Endothelial cell of umbilical vein (primary cell): ENCODE measurements around the gene CDKN1C. TPM values are rescaled to one million over a fixed set of nuclear protein-coding genes. Genes with fewer than 3 reads are reported as not detected.

ENCODE experiments used
- BruUV-seq: library from RNA; stranded (reverse); fragments of 400-500 nt; replicated peaks from 2 replicates; lab custom pipeline; 2021; lab: Mats Ljungman, UMichigan
- CTCF ChIA-PET: fragments of 300-600, 350-600 bp; sonication (Branson Sonifier 250); formaldehyde crosslinking; loops from one replicate; lab custom pipeline; 2021; ENCODE audit warnings: antibody characterized with exemption, inconsistent platforms; lab: Charles Lee
- POLR2A ChIA-PET: fragments of 300-600, 350-600 bp; sonication (Branson Sonifier 250); formaldehyde crosslinking; loops from one replicate; lab custom pipeline; 2021; ENCODE audit warnings: antibody characterized with exemption, inconsistent platforms; lab: Charles Lee
- DNase-seq: peaks from one replicate; pipeline ENCODE4 v3.0.0-alpha.2; 2011; ENCODE audit warnings: low read depth, low spot score
- FAIRE-seq: peaks from 2 replicates; lab custom pipeline; 2011; peaks lifted over from hg19 to GRCh38; lab: Jason Lieb, UNC
- H2AFZ ChIP-seq: 2 replicates; pipeline ENCODE4 v1.6.0; 2012; ENCODE audit warnings: low read depth, low read length, control low read depth, inconsistent platforms
- H3K27ac ChIP-seq: 2 replicates; pipeline ENCODE4 v1.5.1; 2011; ENCODE audit warnings: low read depth, mild to moderate bottlenecking, control low read depth, low read length, moderate library complexity; ENCODE audit not compliant: insufficient read depth
- H3K27me3 ChIP-seq, 2 experiments: 2 replicates each; pipeline versions ENCODE4 v1.6.0 to v1.6.1; 2011; ENCODE audit warnings: low read length in 2 of 2, mixed read lengths in 1 of 2; ENCODE audit not compliant: control insufficient read depth in 2 of 2, insufficient read depth in 2 of 2
- H3K36me3 ChIP-seq, 2 experiments: 2 replicates in 1 of 2; 3 replicates in 1 of 2; pipeline ENCODE4 v1.5.1; 2011; ENCODE audit warnings: low read length in 2 of 2, mild to moderate bottlenecking in 1 of 2, moderate library complexity in 1 of 2; ENCODE audit not compliant: control insufficient read depth in 2 of 2, insufficient read depth in 2 of 2; ENCODE audit errors: extremely low read depth in 1 of 2
- H3K4me1 ChIP-seq: 3 replicates; pipeline ENCODE4 v1.5.1; 2011; ENCODE audit warnings: mild to moderate bottlenecking, low read length; ENCODE audit not compliant: control insufficient read depth, insufficient read depth; ENCODE audit errors: extremely low read depth
- H3K4me2 ChIP-seq: 2 replicates; pipeline ENCODE4 v1.6.1; 2011; ENCODE audit warnings: low read length, control low read depth, mixed read lengths; ENCODE audit not compliant: insufficient read depth
- H3K4me3 ChIP-seq, 3 experiments: fragments of 200-600 bp in 1 of 3; sonication (generic), shearing (Covaris generic) in 1 of 3; replicated peaks in 1 of 3; 2 replicates each; pipeline ENCODE4 v1.5.1; 2011 to 2016; ENCODE audit warnings: control low read depth in 3 of 3, low read length in 3 of 3, mild to moderate bottlenecking in 2 of 3, inconsistent platforms in 1 of 3, low read depth in 1 of 3, moderate library complexity in 1 of 3; ENCODE audit not compliant: insufficient read depth in 1 of 3
- H3K79me2 ChIP-seq: 2 replicates; pipeline ENCODE4 v1.6.0; 2012; ENCODE audit warnings: low read length, inconsistent platforms; ENCODE audit not compliant: control insufficient read depth, insufficient read depth
- H3K9ac ChIP-seq: replicated peaks from 2 replicates; pipeline ENCODE3; 2011; ENCODE audit warnings: low read length, control low read depth; ENCODE audit not compliant: insufficient read depth; ENCODE audit errors: extremely low read depth
- H3K9me1 ChIP-seq: replicated peaks from 3 replicates; pipeline ENCODE4 v1.6.0; 2011; ENCODE audit warnings: mild to moderate bottlenecking, low read length; ENCODE audit not compliant: control insufficient read depth, insufficient read depth; ENCODE audit errors: extremely low read depth
- H3K9me3 ChIP-seq: replicated peaks from 2 replicates; pipeline ENCODE4 v1.5.1; 2012; ENCODE audit warnings: low read length, inconsistent platforms; ENCODE audit not compliant: control insufficient read depth, insufficient read depth
- H4K20me1 ChIP-seq: replicated peaks from 2 replicates; pipeline ENCODE3; 2011; ENCODE audit warnings: mild to moderate bottlenecking, low read length; ENCODE audit not compliant: control insufficient read depth, insufficient read depth; ENCODE audit errors: extremely low read depth
- EZH2 ChIP-seq: IDR thresholded peaks from 2 replicates; pipeline ENCODE4 v1.6.1; 2012; ENCODE audit warnings: borderline replicate concordance, low read depth, mild to moderate bottlenecking, moderate library complexity, low read length, inconsistent platforms; ENCODE audit not compliant: severe bottlenecking
- FOS ChIP-seq: IDR thresholded peaks from 2 replicates; pipeline ENCODE4 v1.6.1; 2011; ENCODE audit warnings: mild to moderate bottlenecking, low read length, moderate library complexity, borderline replicate concordance; ENCODE audit not compliant: insufficient read depth
- GATA2 ChIP-seq: IDR thresholded peaks from 2 replicates; pipeline ENCODE4 v1.7.0; 2011; ENCODE audit warnings: low read depth, mild to moderate bottlenecking, moderate library complexity, mixed read lengths, low read length; ENCODE audit not compliant: insufficient read length, insufficient read depth
- JUN ChIP-seq: IDR thresholded peaks from 2 replicates; pipeline ENCODE4 v1.6.1; 2011; ENCODE audit warnings: borderline replicate concordance, low read depth; ENCODE audit not compliant: insufficient read length, insufficient read depth
- MYC ChIP-seq: IDR thresholded peaks from one replicate; pipeline ENCODE4 v1.6.1; 2011; ENCODE audit warnings: mild to moderate bottlenecking, low read depth, low read length
- POLR2A ChIP-seq: IDR thresholded peaks from 2 replicates; pipeline ENCODE4 v1.6.1; 2012; ENCODE audit warnings: low read depth, mild to moderate bottlenecking, control low read depth, low read length
- POLR2AphosphoS5 ChIP-seq: IDR thresholded peaks from 2 replicates; pipeline ENCODE4 v1.6.1; 2012; ENCODE audit warnings: low read depth, mild to moderate bottlenecking, control low read depth, low read length, moderate library complexity; ENCODE audit not compliant: insufficient read depth
- dilution Hi-C: fragments of 300-500 bp; cut with MboI; formaldehyde crosslinking; loops from one replicate; pipeline ENCODE4 v1.15.0; 2019; ENCODE audit warnings: low sequenced_read_pairs; ENCODE audit not compliant: extremely low pct_ligation_motif_present
- intact Hi-C: fragments of 100-400 bp; cut with micrococcal nuclease; formaldehyde crosslinking; loops from one replicate; pipeline ENCODE4 v1.10.0; 2022
- polyA plus RNA-seq, 4 experiments: library from polyadenylated mRNA; depleted of rRNA in 3 of 4; stranded (reverse) in 3 of 4; unstranded in 1 of 4; fragments of >200 nt; gene quantifications; 2 replicates each; pipeline versions ENCODE4 v1.2.1 to v1.2.3, GENCODE V29; 2011 to 2012; ENCODE audit warnings: missing spikeins in 1 of 4
- total RNA-seq: library from RNA; stranded (reverse); gene quantifications from 2 replicates; pipeline ENCODE4 v1.2.3, GENCODE V29; 2021
- TF ChIP-seq, protein P1 (sequence below), 2 donors: IDR thresholded peaks; 1 replicate in 1 of 2; 2 replicates in 1 of 2; pipeline ENCODE4 v1.5.1; 2011; ENCODE audit warnings: low read length in 2 of 2, mild to moderate bottlenecking in 2 of 2, moderate library complexity in 2 of 2, control low read depth in 1 of 2, inconsistent platforms in 1 of 2, low read depth in 1 of 2; ENCODE audit not compliant: insufficient read depth in 1 of 2; ENCODE audit errors: extremely low read depth in 1 of 2
- TF ChIP-seq, protein P2 (sequence below): IDR thresholded peaks from 2 replicates; pipeline ENCODE4 v1.6.1; 2011; ENCODE audit not compliant: insufficient read depth, insufficient read length

The CDKN1C gene
- total and polyA plus RNA-seq, 2 donors (not counting 3 experiments of a cell fraction or from before 2014, with no cell fraction given): 4.1 to 9.0 TPM

DNA sequence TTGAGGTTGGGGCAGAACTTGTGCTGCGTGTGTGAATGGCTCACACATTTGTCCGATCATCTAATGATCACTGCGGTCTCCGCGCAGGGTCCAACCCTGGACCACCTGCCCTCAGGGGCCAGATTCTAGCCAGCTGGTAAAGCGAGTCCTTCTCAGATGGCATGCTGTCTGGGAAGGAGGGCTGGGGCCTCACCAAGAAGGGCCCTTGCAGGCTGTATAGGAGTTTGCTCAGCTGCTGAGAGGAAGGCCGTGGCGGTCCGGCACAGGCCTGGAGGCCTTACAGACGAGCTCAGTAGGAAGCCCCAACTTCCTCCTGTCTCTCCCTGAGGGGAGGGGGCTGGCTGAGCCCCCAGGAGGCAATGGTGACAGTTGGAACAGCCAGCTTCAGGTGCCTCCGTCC, 29.9 kb upstream of the CDKN1C start:
- no peaks in the 10 kb centered on the region for H3K4me1 ChIP-seq
- H3K27ac ChIP-seq: no peak overlapping the region
- no peaks in the 10 kb centered on the region for H3K79me2 ChIP-seq
- H3K9me1 ChIP-seq: no peaks in the 10 kb centered on the region
- CTCF ChIA-PET: interaction anchor here (1.0 to 1.2 kb wide), 2 partner anchors 13 to 15 kb away, joined by 4 to 6 read pairs; no protein-coding TSS in a partner anchor
- H3K9me3 ChIP-seq: no peaks in the 10 kb centered on the region
- no TSS peak for BruUV-seq
- dilution Hi-C loops: no loop called here
- no peak overlapping the region for H3K9ac ChIP-seq
- no peak overlapping the region for H3K4me3 ChIP-seq
- TF ChIP-seq POLR2A (no peak), EZH2 (no peak), JUN (no peak), MYC (no peak), GATA2 (no peak), FOS (no peak), POLR2AphosphoS5 (no peak)
- TF ChIP-seq, protein P1, sequence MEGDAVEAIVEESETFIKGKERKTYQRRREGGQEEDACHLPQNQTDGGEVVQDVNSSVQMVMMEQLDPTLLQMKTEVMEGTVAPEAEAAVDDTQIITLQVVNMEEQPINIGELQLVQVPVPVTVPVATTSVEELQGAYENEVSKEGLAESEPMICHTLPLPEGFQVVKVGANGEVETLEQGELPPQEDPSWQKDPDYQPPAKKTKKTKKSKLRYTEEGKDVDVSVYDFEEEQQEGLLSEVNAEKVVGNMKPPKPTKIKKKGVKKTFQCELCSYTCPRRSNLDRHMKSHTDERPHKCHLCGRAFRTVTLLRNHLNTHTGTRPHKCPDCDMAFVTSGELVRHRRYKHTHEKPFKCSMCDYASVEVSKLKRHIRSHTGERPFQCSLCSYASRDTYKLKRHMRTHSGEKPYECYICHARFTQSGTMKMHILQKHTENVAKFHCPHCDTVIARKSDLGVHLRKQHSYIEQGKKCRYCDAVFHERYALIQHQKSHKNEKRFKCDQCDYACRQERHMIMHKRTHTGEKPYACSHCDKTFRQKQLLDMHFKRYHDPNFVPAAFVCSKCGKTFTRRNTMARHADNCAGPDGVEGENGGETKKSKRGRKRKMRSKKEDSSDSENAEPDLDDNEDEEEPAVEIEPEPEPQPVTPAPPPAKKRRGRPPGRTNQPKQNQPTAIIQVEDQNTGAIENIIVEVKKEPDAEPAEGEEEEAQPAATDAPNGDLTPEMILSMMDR (IDR thresholded peaks at IDR 0.05; ENCODE audit: extremely low read depth in 1 of 2, insufficient read depth in 1 of 2, low read depth in 1 of 2, low read length in 2 of 2): no peak
- TF ChIP-seq, protein P2, sequence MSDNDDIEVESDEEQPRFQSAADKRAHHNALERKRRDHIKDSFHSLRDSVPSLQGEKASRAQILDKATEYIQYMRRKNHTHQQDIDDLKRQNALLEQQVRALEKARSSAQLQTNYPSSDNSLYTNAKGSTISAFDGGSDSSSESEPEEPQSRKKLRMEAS: no peak
- FAIRE-seq (no peak), DNase-seq (no peak)
- no peaks in the 10 kb centered on the region for H3K27me3 ChIP-seq
- H3K4me2 ChIP-seq: no peak overlapping the region
- intact Hi-C loops: no loop called here
- no peak overlapping the region for H2AFZ ChIP-seq
- H4K20me1 ChIP-seq: no peaks in the 10 kb centered on the region
- POLR2A ChIA-PET: interaction anchor here (1.5 kb wide), 1 partner anchor 14 kb away, joined by 3 read pairs; the partner anchor contains the start of gene PHLDA2
- H3K36me3 ChIP-seq: no peaks in the 10 kb centered on the region
